GM13977 (cell line): ENCODE results near the gene OGFR.

Source experiments
- DNase-seq: peaks from one replicate; pipeline ENCODE4 v3.0.0; 2012; ENCODE audit warnings: low spot score
- CTCF ChIP-seq: IDR thresholded peaks from 2 replicates; pipeline ENCODE4 v1.5.1; 2012; ENCODE audit warnings: mild to moderate bottlenecking, control low read depth; ENCODE audit not compliant: insufficient read depth; ENCODE audit errors: extremely low read depth, missing control alignments
- in situ Hi-C: fragments of 300-500 bp; cut with MboI; formaldehyde crosslinking; loops from one replicate; pipeline ENCODE4 v1.12.0; 2022; ENCODE audit warnings: low sequenced_read_pairs, low pct_unique_long_range_greater_than_20kb, mixed read lengths, inconsistent platforms; ENCODE audit not compliant: unreplicated experiment

The OGFR gene

GRCh38 chr20:62797671-62798532 is 6.7 kb upstream of the OGFR start:
- TF ChIP-seq CTCF, result no peak
- DNase-seq, result no peak
- in situ Hi-C loops, result no loop called here

- no peak for TF ChIP-seq CTCF
- in situ Hi-C loops, result no loop called here
- no peak for DNase-seq
Measured at GRCh38 chr20:62799036-62799435, 5.6 kb upstream of the OGFR start.

GRCh38 chr20:62799459-62799858 is 5.2 kb upstream of the OGFR start:
- in situ Hi-C loops, result no loop called here
- TF ChIP-seq CTCF, result no peak
- no peak for DNase-seq

GRCh38 chr20:62799873-62800272 is 4.8 kb upstream of the OGFR start:
- TF ChIP-seq CTCF, result no peak
- DNase-seq, result no peak
- in situ Hi-C loops, result no loop called here

- in situ Hi-C loops, result no loop called here
- TF ChIP-seq CTCF, result no peak
Measured at GRCh38 chr20:62800314-62801259, 4.0 kb upstream of the OGFR start.

GRCh38 chr20:62801284-62802010 is 3.2 kb upstream of the OGFR start:
- no peak for TF ChIP-seq CTCF
- DNase-seq, result no peak
- in situ Hi-C loops, result no loop called here

More at GRCh38 chr20:62800314-62801259, 4.0 kb upstream of the OGFR start:
- DNase-seq, result no peak
